GM23338 (cell line): ENCODE data around the gene PLA2G12A. TPM values are rescaled to one million over a fixed set of nuclear protein-coding genes. Genes with fewer than 3 reads are reported as not detected.

ENCODE experiments used
- ATAC-seq: fragments of 200-7000 bp; cut with Tn5 transposase; 3 replicates; pipeline ENCODE4 v1.9.1; 2020
- DNase-seq: peaks from one replicate; pipeline ENCODE4 v3.0.0-alpha.2; 2015; ENCODE audit warnings: low spot score
- H2AFZ ChIP-seq: fragments of 200-600 bp; sonication (generic); 2 replicates; pipeline ENCODE4 v1.8.0; 2016; ENCODE audit warnings: antibody characterized with exemption, mild to moderate bottlenecking, moderate library complexity
- H3F3A ChIP-seq: fragments of 200-600 bp; sonication (generic); replicated peaks from 2 replicates; pipeline ENCODE4 v1.8.0; 2017; ENCODE audit warnings: antibody characterized with exemption, mixed run types, low read depth
- H3K27ac ChIP-seq: fragments of 200-600 bp; sonication (generic); 2 replicates; pipeline ENCODE4 v1.6.1; 2016; ENCODE audit warnings: low read depth
- H3K27me3 ChIP-seq: fragments of 200-600 bp; sonication (generic); 2 replicates; pipeline ENCODE4 v1.8.0; 2016; ENCODE audit warnings: mild to moderate bottlenecking, mixed run types, moderate library complexity; ENCODE audit not compliant: insufficient read depth
- H3K36me3 ChIP-seq: fragments of 200-600 bp; sonication (generic); 2 replicates; pipeline ENCODE4 v1.8.0; 2016; ENCODE audit warnings: mild to moderate bottlenecking; ENCODE audit not compliant: insufficient read depth
- H3K4me1 ChIP-seq: fragments of 200-600 bp; sonication (generic); 2 replicates; pipeline ENCODE4 v1.8.0; 2016; ENCODE audit warnings: mild to moderate bottlenecking, moderate library complexity; ENCODE audit not compliant: insufficient read depth
- H3K4me2 ChIP-seq: fragments of 200-600 bp; sonication (generic); 2 replicates; pipeline ENCODE4 v1.7.1; 2017; ENCODE audit warnings: mixed run types
- H3K4me3 ChIP-seq: fragments of 200-600 bp; sonication (generic); 2 replicates; pipeline ENCODE4 v1.6.1; 2016; ENCODE audit warnings: mixed run types
- H3K79me2 ChIP-seq: fragments of 200-600 bp; sonication (generic); replicated peaks from 2 replicates; pipeline ENCODE4 v1.8.0; 2017; ENCODE audit warnings: mild to moderate bottlenecking; ENCODE audit not compliant: insufficient read depth
- H3K9me2 ChIP-seq: fragments of 200-600 bp; sonication (generic); 2 replicates; pipeline ENCODE4 v1.8.0; 2017; ENCODE audit not compliant: insufficient read depth
- H4K20me1 ChIP-seq: fragments of 200-600 bp; sonication (generic); replicated peaks from 2 replicates; pipeline ENCODE4 v1.8.0; 2017; ENCODE audit warnings: mild to moderate bottlenecking; ENCODE audit not compliant: insufficient read depth
- H3K27ac Mint-ChIP-seq: 2 replicates; pipeline ENCODE4 v1.8.0; 2020; ENCODE audit warnings: inconsistent platforms, mild to moderate bottlenecking, moderate library complexity, mixed read lengths
- H3K27me3 Mint-ChIP-seq: 3 replicates; pipeline ENCODE4 v1.8.0; 2022; ENCODE audit warnings: low read depth, mild to moderate bottlenecking, moderate library complexity, mixed read lengths, inconsistent platforms; ENCODE audit not compliant: insufficient read depth, poor library complexity
- H3K36me3 Mint-ChIP-seq: 3 replicates; pipeline ENCODE4 v1.8.0; 2021; ENCODE audit warnings: low read depth, mild to moderate bottlenecking, inconsistent platforms, moderate library complexity, mixed read lengths
- H3K4me1 Mint-ChIP-seq: 3 replicates; pipeline ENCODE4 v1.8.0; 2020; ENCODE audit warnings: mild to moderate bottlenecking, inconsistent platforms, mixed read lengths
- H3K4me3 Mint-ChIP-seq: 3 replicates; pipeline ENCODE4 v1.8.0; 2021; ENCODE audit warnings: moderate library complexity, mild to moderate bottlenecking, inconsistent platforms, mixed read lengths
- H3K9me3 Mint-ChIP-seq: 3 replicates; pipeline ENCODE4 v1.8.0; 2020; ENCODE audit warnings: moderate library complexity, mild to moderate bottlenecking, inconsistent platforms, mixed read lengths
- CREB1 ChIP-seq: fragments of 250-450 bp; sonication (Bioruptor Pico); IDR thresholded peaks from 2 replicates; pipeline ENCODE4 v1.5.0; 2020; ENCODE audit warnings: low read depth, mild to moderate bottlenecking, moderate library complexity
- EZH2 ChIP-seq: fragments of 200-600 bp; sonication (generic); IDR thresholded peaks from one replicate; pipeline ENCODE4 v1.8.0; 2017; ENCODE audit warnings: antibody characterized with exemption, mild to moderate bottlenecking, low read depth; ENCODE audit not compliant: unreplicated experiment
- EZH2phosphoT487 ChIP-seq: fragments of 200-600 bp; sonication (generic); IDR thresholded peaks from one replicate; pipeline ENCODE4 v1.8.1; 2018; ENCODE audit warnings: antibody characterized with exemption; ENCODE audit not compliant: unreplicated experiment
- JUNB ChIP-seq: IDR thresholded peaks from one replicate; pipeline ENCODE4 v1.6.1; 2016; ENCODE audit warnings: antibody characterized with exemption; ENCODE audit not compliant: unreplicated experiment
- NANOG ChIP-seq: IDR thresholded peaks from 2 replicates; pipeline ENCODE4 v1.6.1; 2016; ENCODE audit warnings: antibody characterized with exemption, borderline replicate concordance
- POLR2AphosphoS5 ChIP-seq: IDR thresholded peaks from 2 replicates; pipeline ENCODE4 v1.6.1; 2016; ENCODE audit warnings: antibody characterized with exemption, low read depth
- STAT1 ChIP-seq: IDR thresholded peaks from one replicate; pipeline ENCODE4 v1.6.1; 2016; ENCODE audit warnings: antibody characterized with exemption; ENCODE audit not compliant: unreplicated experiment
- ZNF114 ChIP-seq: fragments of 250-450 bp; sonication (Bioruptor Pico); IDR thresholded peaks from 2 replicates; pipeline ENCODE4 v1.5.0; 2020; ENCODE audit warnings: mild to moderate bottlenecking, moderate library complexity
- ZNF331 ChIP-seq: fragments of 250-450 bp; sonication (Bioruptor Pico); IDR thresholded peaks from 2 replicates; pipeline ENCODE4 v1.5.0; 2020; ENCODE audit warnings: low read depth, mild to moderate bottlenecking, moderate library complexity
- polyA plus RNA-seq: library from polyadenylated mRNA; unstranded; fragments of >200 nt; fragmentation: Nextera tagmentation; extraction: Ambion mirVana; gene quantifications from 2 replicates; pipeline ENCODE4 v1.2.1, GENCODE V29; 2016
- total RNA-seq: library from RNA; depleted of rRNA; stranded (reverse); fragments of >200 nt; shearing (Covaris generic); gene quantifications from 2 replicates; pipeline ENCODE4 v1.2.3, GENCODE V29; 2014
- TF ChIP-seq, protein P1 (sequence below): IDR thresholded peaks from one replicate; pipeline ENCODE4 v1.6.1; 2018; ENCODE audit warnings: antibody characterized with exemption; ENCODE audit not compliant: unreplicated experiment
- TF ChIP-seq, protein P2 (sequence below), 2 experiments: fragments of 200-600 bp in 1 of 2; sonication (generic) in 1 of 2; conservative IDR thresholded peaks; 2 replicates each; pipeline versions ENCODE4 v1.5.1 to v1.6.1; 2016 to 2017; ENCODE audit warnings: antibody characterized with exemption in 2 of 2, low read depth in 2 of 2, mild to moderate bottlenecking in 2 of 2, moderate library complexity in 1 of 2
- TF ChIP-seq, protein P3 (sequence below): fragments of 250-450 bp; sonication (Bioruptor Pico); IDR thresholded peaks from 2 replicates; pipeline ENCODE4 v1.5.0; 2020; ENCODE audit warnings: mild to moderate bottlenecking, moderate library complexity
- TF ChIP-seq, protein P4 (sequence below): IDR thresholded peaks from 2 replicates; pipeline ENCODE4 v1.6.1; 2016; ENCODE audit warnings: antibody characterized with exemption

The PLA2G12A gene
- total and polyA plus RNA-seq, 2 experiments from 2014 or later, result 30.8 to 70.7 TPM

DNA sequence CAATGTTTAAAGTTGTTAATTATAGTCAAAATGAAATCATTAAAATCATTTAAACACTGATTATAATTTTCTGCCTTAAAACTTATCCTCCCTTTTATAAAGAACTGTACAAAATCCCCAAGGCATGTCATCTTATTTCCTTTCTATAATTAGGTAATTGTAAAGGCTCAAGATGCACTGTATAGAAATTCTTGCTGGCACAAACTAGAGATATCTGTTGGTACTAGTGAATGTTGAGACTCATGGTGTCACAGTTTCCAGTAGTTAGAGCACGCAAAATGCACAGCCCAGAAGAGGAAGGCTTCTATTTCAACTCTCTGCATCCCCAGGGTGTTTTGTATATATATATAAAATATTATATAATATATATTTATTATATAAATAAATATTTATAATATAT lies 22.7 kb upstream of the PLA2G12A start:
- H3K4me1 ChIP-seq, result no peaks in the 10 kb centered on the region
- Mint-ChIP-seq H3K4me1 (peaks cover 5% of the 10 kb centered on the region), H3K4me3 (no peak overlapping the region), H3K36me3 (no peaks in the 10 kb centered on the region), H3K27me3 (peaks cover 3% of the 10 kb centered on the region), H3K27ac (no peak overlapping the region), H3K9me3 (no peaks in the 10 kb centered on the region)
- H3K9me2 ChIP-seq, result no peaks in the 10 kb centered on the region; the same call in 1 of the 2 replicates
- no peak for ATAC-seq
- no peaks in the 10 kb centered on the region for H3K27me3 ChIP-seq
- H3F3A ChIP-seq, result no peaks in the 10 kb centered on the region
- H4K20me1 ChIP-seq, result no peaks in the 10 kb centered on the region
- H3K36me3 ChIP-seq, result no peaks in the 10 kb centered on the region
- no peak for TF ChIP-seq CREB1 (CRISPR knock-in tag)
- TF ChIP-seq, protein P1, sequence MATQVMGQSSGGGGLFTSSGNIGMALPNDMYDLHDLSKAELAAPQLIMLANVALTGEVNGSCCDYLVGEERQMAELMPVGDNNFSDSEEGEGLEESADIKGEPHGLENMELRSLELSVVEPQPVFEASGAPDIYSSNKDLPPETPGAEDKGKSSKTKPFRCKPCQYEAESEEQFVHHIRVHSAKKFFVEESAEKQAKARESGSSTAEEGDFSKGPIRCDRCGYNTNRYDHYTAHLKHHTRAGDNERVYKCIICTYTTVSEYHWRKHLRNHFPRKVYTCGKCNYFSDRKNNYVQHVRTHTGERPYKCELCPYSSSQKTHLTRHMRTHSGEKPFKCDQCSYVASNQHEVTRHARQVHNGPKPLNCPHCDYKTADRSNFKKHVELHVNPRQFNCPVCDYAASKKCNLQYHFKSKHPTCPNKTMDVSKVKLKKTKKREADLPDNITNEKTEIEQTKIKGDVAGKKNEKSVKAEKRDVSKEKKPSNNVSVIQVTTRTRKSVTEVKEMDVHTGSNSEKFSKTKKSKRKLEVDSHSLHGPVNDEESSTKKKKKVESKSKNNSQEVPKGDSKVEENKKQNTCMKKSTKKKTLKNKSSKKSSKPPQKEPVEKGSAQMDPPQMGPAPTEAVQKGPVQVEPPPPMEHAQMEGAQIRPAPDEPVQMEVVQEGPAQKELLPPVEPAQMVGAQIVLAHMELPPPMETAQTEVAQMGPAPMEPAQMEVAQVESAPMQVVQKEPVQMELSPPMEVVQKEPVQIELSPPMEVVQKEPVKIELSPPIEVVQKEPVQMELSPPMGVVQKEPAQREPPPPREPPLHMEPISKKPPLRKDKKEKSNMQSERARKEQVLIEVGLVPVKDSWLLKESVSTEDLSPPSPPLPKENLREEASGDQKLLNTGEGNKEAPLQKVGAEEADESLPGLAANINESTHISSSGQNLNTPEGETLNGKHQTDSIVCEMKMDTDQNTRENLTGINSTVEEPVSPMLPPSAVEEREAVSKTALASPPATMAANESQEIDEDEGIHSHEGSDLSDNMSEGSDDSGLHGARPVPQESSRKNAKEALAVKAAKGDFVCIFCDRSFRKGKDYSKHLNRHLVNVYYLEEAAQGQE, result no peak
- TF ChIP-seq STAT1, result no peak
- no peak for TF ChIP-seq ZNF331 (CRISPR knock-in tag)
- no peak for TF ChIP-seq POLR2AphosphoS5
- TF ChIP-seq, protein P2, sequence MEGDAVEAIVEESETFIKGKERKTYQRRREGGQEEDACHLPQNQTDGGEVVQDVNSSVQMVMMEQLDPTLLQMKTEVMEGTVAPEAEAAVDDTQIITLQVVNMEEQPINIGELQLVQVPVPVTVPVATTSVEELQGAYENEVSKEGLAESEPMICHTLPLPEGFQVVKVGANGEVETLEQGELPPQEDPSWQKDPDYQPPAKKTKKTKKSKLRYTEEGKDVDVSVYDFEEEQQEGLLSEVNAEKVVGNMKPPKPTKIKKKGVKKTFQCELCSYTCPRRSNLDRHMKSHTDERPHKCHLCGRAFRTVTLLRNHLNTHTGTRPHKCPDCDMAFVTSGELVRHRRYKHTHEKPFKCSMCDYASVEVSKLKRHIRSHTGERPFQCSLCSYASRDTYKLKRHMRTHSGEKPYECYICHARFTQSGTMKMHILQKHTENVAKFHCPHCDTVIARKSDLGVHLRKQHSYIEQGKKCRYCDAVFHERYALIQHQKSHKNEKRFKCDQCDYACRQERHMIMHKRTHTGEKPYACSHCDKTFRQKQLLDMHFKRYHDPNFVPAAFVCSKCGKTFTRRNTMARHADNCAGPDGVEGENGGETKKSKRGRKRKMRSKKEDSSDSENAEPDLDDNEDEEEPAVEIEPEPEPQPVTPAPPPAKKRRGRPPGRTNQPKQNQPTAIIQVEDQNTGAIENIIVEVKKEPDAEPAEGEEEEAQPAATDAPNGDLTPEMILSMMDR (conservative IDR thresholded peaks at IDR 0.05; ENCODE audit: low read depth in 2 of 2), result no peak
- no peak for TF ChIP-seq JUNB
- TF ChIP-seq, protein P3, sequence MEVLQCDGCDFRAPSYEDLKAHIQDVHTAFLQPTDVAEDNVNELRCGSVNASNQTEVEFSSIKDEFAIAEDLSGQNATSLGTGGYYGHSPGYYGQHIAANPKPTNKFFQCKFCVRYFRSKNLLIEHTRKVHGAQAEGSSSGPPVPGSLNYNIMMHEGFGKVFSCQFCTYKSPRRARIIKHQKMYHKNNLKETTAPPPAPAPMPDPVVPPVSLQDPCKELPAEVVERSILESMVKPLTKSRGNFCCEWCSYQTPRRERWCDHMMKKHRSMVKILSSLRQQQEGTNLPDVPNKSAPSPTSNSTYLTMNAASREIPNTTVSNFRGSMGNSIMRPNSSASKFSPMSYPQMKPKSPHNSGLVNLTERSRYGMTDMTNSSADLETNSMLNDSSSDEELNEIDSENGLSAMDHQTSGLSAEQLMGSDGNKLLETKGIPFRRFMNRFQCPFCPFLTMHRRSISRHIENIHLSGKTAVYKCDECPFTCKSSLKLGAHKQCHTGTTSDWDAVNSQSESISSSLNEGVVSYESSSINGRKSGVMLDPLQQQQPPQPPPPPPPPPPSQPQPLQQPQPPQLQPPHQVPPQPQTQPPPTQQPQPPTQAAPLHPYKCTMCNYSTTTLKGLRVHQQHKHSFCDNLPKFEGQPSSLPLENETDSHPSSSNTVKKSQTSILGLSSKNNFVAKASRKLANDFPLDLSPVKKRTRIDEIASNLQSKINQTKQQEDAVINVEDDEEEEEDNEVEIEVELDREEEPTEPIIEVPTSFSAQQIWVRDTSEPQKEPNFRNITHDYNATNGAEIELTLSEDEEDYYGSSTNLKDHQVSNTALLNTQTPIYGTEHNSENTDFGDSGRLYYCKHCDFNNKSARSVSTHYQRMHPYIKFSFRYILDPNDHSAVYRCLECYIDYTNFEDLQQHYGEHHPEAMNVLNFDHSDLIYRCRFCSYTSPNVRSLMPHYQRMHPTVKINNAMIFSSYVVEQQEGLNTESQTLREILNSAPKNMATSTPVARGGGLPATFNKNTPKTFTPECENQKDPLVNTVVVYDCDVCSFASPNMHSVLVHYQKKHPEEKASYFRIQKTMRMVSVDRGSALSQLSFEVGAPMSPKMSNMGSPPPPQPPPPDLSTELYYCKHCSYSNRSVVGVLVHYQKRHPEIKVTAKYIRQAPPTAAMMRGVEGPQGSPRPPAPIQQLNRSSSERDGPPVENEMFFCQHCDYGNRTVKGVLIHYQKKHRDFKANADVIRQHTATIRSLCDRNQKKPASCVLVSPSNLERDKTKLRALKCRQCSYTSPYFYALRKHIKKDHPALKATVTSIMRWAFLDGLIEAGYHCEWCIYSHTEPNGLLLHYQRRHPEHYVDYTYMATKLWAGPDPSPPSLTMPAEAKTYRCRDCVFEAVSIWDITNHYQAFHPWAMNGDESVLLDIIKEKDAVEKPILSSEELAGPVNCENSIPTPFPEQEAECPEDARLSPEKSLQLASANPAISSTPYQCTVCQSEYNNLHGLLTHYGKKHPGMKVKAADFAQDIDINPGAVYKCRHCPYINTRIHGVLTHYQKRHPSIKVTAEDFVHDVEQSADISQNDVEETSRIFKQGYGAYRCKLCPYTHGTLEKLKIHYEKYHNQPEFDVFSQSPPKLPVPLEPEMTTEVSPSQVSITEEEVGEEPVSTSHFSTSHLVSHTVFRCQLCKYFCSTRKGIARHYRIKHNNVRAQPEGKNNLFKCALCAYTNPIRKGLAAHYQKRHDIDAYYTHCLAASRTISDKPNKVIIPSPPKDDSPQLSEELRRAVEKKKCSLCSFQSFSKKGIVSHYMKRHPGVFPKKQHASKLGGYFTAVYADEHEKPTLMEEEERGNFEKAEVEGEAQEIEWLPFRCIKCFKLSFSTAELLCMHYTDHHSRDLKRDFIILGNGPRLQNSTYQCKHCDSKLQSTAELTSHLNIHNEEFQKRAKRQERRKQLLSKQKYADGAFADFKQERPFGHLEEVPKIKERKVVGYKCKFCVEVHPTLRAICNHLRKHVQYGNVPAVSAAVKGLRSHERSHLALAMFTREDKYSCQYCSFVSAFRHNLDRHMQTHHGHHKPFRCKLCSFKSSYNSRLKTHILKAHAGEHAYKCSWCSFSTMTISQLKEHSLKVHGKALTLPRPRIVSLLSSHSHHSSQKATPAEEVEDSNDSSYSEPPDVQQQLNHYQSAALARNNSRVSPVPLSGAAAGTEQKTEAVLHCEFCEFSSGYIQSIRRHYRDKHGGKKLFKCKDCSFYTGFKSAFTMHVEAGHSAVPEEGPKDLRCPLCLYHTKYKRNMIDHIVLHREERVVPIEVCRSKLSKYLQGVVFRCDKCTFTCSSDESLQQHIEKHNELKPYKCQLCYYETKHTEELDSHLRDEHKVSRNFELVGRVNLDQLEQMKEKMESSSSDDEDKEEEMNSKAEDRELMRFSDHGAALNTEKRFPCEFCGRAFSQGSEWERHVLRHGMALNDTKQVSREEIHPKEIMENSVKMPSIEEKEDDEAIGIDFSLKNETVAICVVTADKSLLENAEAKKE, result no peak
- no peak for TF ChIP-seq EZH2phosphoT487
- TF ChIP-seq EZH2, result no peak
- TF ChIP-seq, protein P4, sequence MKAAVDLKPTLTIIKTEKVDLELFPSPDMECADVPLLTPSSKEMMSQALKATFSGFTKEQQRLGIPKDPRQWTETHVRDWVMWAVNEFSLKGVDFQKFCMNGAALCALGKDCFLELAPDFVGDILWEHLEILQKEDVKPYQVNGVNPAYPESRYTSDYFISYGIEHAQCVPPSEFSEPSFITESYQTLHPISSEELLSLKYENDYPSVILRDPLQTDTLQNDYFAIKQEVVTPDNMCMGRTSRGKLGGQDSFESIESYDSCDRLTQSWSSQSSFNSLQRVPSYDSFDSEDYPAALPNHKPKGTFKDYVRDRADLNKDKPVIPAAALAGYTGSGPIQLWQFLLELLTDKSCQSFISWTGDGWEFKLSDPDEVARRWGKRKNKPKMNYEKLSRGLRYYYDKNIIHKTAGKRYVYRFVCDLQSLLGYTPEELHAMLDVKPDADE, result no peak
- no peak for TF ChIP-seq NANOG
- no peak for TF ChIP-seq ZNF114 (CRISPR knock-in tag)
- no peaks in the 10 kb centered on the region for H3K79me2 ChIP-seq
- H3K4me3 ChIP-seq, result no peak overlapping the region
- no peak for DNase-seq
- no peak overlapping the region for H2AFZ ChIP-seq
- H3K27ac ChIP-seq, result no peak overlapping the region
- no peak overlapping the region for H3K4me2 ChIP-seq
